HG03135 (cell line): ENCODE results near the gene E2F6.

ENCODE experiments used
- ATAC-seq: cut with Tn5 transposase; IDR thresholded peaks from one replicate; pipeline ENCODE4 v1.9.1; 2021; ENCODE audit warnings: mild to moderate bottlenecking, moderate library complexity; ENCODE audit not compliant: unreplicated experiment

E2F6 gene

DNA sequence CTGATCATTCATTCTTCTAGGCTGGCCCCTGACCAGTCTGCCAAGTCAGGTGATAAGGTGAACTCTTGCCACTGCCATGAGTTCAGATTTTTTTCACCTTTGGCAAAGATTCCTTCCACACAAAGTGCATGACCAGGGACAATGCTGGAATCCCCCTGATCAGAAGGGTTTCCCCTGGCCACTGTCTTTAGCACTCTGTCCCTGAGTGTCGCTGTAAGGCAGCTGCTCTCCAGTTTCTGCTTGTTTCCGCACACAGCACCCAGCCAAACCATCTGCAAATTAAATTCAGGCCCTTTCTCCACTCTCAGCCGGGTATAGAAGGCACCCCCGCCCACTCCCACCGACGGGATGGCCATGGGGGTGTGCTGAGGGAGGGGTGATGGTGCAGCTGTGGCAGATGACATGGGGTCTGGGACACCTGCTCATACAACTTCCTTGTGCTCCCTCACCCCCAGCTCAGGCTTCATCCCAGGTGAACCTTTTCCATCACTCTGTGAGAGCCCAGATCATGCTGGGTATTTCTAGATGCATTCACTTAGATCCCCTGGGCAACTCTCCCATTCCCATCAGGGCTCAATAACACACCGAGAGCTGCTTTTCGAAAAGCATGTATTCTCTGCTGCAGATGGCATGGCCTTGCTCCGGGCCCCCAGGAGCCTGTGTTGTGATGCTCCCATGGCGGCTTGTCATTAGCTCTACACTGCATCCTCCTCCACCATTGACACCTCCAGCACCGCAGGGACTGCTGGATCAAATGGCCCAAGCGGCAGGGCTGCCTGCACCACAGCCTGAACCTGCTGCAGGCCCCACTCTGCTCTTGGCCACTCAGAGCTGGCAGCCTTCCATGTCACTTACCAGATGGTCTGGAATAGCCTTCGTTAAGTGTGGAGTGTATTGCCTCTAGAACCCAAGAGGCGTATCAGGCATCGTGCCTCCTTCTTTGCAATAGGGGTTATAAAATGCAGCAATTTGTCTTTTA, 69.2 kb downstream of the E2F6 start:
- no peak for ATAC-seq

DNA sequence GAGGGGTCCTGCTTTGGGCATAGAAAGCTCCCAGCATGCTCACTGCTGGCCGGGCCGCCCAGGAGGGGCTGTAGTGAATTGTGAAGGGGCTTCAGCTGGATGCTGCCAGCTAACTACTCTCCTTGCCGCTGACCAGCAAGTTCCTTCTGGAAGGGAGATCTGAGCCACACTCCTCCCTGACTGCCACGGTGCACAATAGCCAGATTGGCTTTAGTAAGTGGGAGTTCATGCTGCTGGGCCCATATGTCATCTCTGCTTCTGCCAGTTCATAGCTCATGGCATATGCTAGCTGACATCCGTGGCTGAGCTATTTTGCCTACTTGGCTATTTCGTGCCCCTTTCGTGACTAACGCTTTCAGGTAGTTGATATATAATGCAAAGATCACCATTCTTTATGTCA, 69.9 kb downstream of the E2F6 start:
- ATAC-seq: no peak

DNA sequence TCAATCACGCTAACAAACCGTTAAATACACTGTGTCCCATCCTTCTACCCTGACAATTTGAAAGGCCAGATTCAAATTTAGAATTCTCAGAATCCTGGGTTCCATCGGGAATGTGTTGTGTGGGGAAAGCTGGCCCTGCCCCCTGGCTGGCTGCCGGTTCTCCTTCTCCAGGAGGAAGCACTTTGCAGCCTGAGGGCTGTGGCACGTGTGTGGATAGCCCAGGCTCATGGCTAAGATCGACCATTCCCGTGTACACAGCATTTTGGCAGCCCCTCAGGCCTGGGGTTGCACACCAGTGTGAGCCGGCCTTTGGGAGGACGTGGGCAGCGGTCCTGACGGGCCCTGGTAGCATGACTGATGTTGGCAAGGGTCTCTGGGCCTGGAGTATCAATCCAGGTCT, 70.6 kb downstream of the E2F6 start:
- ATAC-seq: no peak
